ENCODE measurements around the gene PIK3AP1. TPM values are rescaled to one million over a fixed set of nuclear protein-coding genes. Genes with fewer than 3 reads are reported as not detected.
"Not testable (repeated sequence)": the region's sequence is repeated elsewhere in the genome, so short reads cannot be mapped to it uniquely, and the experiment has no call there.

PIK3AP1 gene
- 10 to 100 TPM in 1 of 8 experiments, 1 to 10 TPM in 4, under 1 TPM in 3; 0.23 to 11.8 (median 3.3) TPM for total RNA-seq

GRCh38 chr10:96720422-96721206, at the start of gene PIK3AP1:
TSS of gene PIK3AP1 (minus strand) at chr10:96720514. CDS start at chr10:96720394, 120 bp downstream.
- H3K27ac ChIP-seq = no peak within 1 kb of the TSS
- peak; percentile 77 to 91 (median 89) for ATAC-seq (replicated peaks in 6 of 8)
- peak within 1 kb of the TSS; percentile 32 to 60 (median 41) for H3K4me3 ChIP-seq
- H3K4me1 ChIP-seq (replicated peaks in 1 of 2) = peaks cover 0 to 3% of the 10 kb centered on the region in 2 donors
- in situ Hi-C loops (cut with MboI; ENCODE audit: low pct_unique_long_range_greater_than_20kb in 2 of 9, low sequenced_read_pairs in 9 of 9, unreplicated experiment in 9 of 9) = no loop called here
- WGBS, 10 experiments = 0 to 80% (median 47%) methylated on average over 1 to 6 of the region's 52 CpGs; no CpG with 5 or more reads in 4 of the 10 experiments

- in situ Hi-C loops (cut with MboI; ENCODE audit: low pct_unique_long_range_greater_than_20kb in 2 of 9, low sequenced_read_pairs in 9 of 9, unreplicated experiment in 9 of 9) = no loop called here
- Histone ChIP-seq H3K4me1 (replicated peaks in 1 of 2) (no peaks in the 10 kb centered on the region), H3K4me3 (no peak overlapping the region), H3K27ac (no peak overlapping the region)
- no peak for ATAC-seq (replicated peaks in 6 of 8)
- WGBS, 10 experiments = 70 to 100% (median 92%) methylated on average over 2 to 10 of the region's 11 CpGs; no CpG with 5 or more reads in 3 of the 10 experiments
These were observed 47.8 kb upstream of the PIK3AP1 start for GRCh38 chr10:96768136-96768535.

- WGBS, 10 experiments = 54 to 100% (median 94%) methylated on average over 1 to 2 of the region's 2 CpGs; no CpG with 5 or more reads in 2 of the 10 experiments
- no peak overlapping the region for H3K27ac ChIP-seq
- in situ Hi-C loops (cut with MboI; ENCODE audit: low pct_unique_long_range_greater_than_20kb in 2 of 9, low sequenced_read_pairs in 9 of 9, unreplicated experiment in 9 of 9) = no loop called here
- H3K4me3 ChIP-seq = no peak overlapping the region
- ATAC-seq (replicated peaks in 6 of 8) = no peak
- H3K4me1 ChIP-seq (replicated peaks in 1 of 2) = no peaks in the 10 kb centered on the region
These were observed 47.3 kb upstream of the PIK3AP1 start for GRCh38 chr10:96767611-96768010.

GRCh38 chr10:96765406-96766240, 45.3 kb upstream of the PIK3AP1 start:
- H3K4me3 ChIP-seq = no peak overlapping the region
- H3K27ac ChIP-seq = no peak overlapping the region
- in situ Hi-C loops (cut with MboI; ENCODE audit: low pct_unique_long_range_greater_than_20kb in 2 of 9, low sequenced_read_pairs in 9 of 9, unreplicated experiment in 9 of 9) = no loop called here
- 0 to 92% (median 67%) methylated on average over 2 to 5 of the region's 9 CpGs; no CpG with 5 or more reads in 1 of the 10 experiments for WGBS, 10 experiments
- ATAC-seq (replicated peaks in 6 of 8) = peak in 4 of 8 experiments; percentile 47 to 92 (median 80)
- no peaks in the 10 kb centered on the region for H3K4me1 ChIP-seq (replicated peaks in 1 of 2)

- H3K4me3 ChIP-seq = no peak overlapping the region
- H3K27ac ChIP-seq = no peak overlapping the region
- 36 to 90% (median 75%) methylated on average over 1 to 4 of the region's 4 CpGs; no CpG with 5 or more reads in 1 of the 10 experiments for WGBS, 10 experiments
- in situ Hi-C loops (cut with MboI; ENCODE audit: low pct_unique_long_range_greater_than_20kb in 2 of 9, low sequenced_read_pairs in 9 of 9, unreplicated experiment in 9 of 9) = no loop called here
- no peaks in the 10 kb centered on the region for H3K4me1 ChIP-seq (replicated peaks in 1 of 2)
- ATAC-seq (replicated peaks in 6 of 8) = peak in 1 of 8 experiments; percentile 30
These were observed 44.2 kb upstream of the PIK3AP1 start for GRCh38 chr10:96764425-96765060.

- 0 to 100% (median 29%) methylated on average over 1 of the region's 1 CpG; no CpG with 5 or more reads in 6 of the 10 experiments for WGBS, 10 experiments
- Histone ChIP-seq H3K4me3 (no peak overlapping the region), H3K4me1 (replicated peaks in 1 of 2) (no peaks in the 10 kb centered on the region), H3K27ac (no peak overlapping the region)
- ATAC-seq (replicated peaks in 6 of 8) = no peak
- in situ Hi-C loops (cut with MboI; ENCODE audit: low pct_unique_long_range_greater_than_20kb in 2 of 9, low sequenced_read_pairs in 9 of 9, unreplicated experiment in 9 of 9) = no loop called here
These were observed 38.1 kb upstream of the PIK3AP1 start for GRCh38 chr10:96758423-96758822.

- no peaks in the 10 kb centered on the region for H3K4me1 ChIP-seq (replicated peaks in 1 of 2)
- no peak for ATAC-seq (replicated peaks in 6 of 8)
- H3K4me3 ChIP-seq = no peak overlapping the region
- 62 to 100% (median 100%) methylated on average over 1 to 5 of the region's 5 CpGs; no CpG with 5 or more reads in 3 of the 10 experiments for WGBS, 10 experiments
- H3K27ac ChIP-seq = no peak overlapping the region
- in situ Hi-C loops (cut with MboI; ENCODE audit: low pct_unique_long_range_greater_than_20kb in 2 of 9, low sequenced_read_pairs in 9 of 9, unreplicated experiment in 9 of 9) = no loop called here
These were observed 36.0 kb upstream of the PIK3AP1 start for GRCh38 chr10:96756111-96756903.

- Histone ChIP-seq H3K4me3 (no peak overlapping the region), H3K4me1 (replicated peaks in 1 of 2) (no peaks in the 10 kb centered on the region), H3K27ac (no peak overlapping the region)
- WGBS, 10 experiments = 0 to 100% (median 54%) methylated on average over 1 of the region's 1 CpG; no CpG with 5 or more reads in 4 of the 10 experiments
- ATAC-seq (replicated peaks in 6 of 8) = no peak
- in situ Hi-C loops (cut with MboI; ENCODE audit: low pct_unique_long_range_greater_than_20kb in 2 of 9, low sequenced_read_pairs in 9 of 9, unreplicated experiment in 9 of 9) = no loop called here
These were observed 33.6 kb upstream of the PIK3AP1 start for GRCh38 chr10:96753956-96754355.

GRCh38 chr10:96752375-96752774, 32.1 kb upstream of the PIK3AP1 start:
- 64 to 100% (median 90%) methylated on average over 4 of the region's 4 CpGs; no CpG with 5 or more reads in 2 of the 10 experiments for WGBS, 10 experiments
- ATAC-seq (replicated peaks in 6 of 8) = peak in 1 of 8 experiments; percentile 32
- Histone ChIP-seq H3K4me1 (replicated peaks in 1 of 2) (no peaks in the 10 kb centered on the region), H3K27ac (no peak overlapping the region), H3K4me3 (no peak overlapping the region)
- in situ Hi-C loops (cut with MboI; ENCODE audit: low pct_unique_long_range_greater_than_20kb in 2 of 9, low sequenced_read_pairs in 9 of 9, unreplicated experiment in 9 of 9) = no loop called here

- H3K4me3 ChIP-seq; in situ Hi-C loops (cut with MboI; ENCODE audit: low pct_unique_long_range_greater_than_20kb in 2 of 9, low sequenced_read_pairs in 9 of 9, unreplicated experiment in 9 of 9); ATAC-seq (replicated peaks in 6 of 8): not testable (repeated sequence)
These were observed 30.0 kb upstream of the PIK3AP1 start for GRCh38 chr10:96750316-96750715.

GRCh38 chr10:96747734-96748550, 27.6 kb upstream of the PIK3AP1 start:
- no peak for ATAC-seq (replicated peaks in 6 of 8)
- H3K4me3 ChIP-seq = no peak overlapping the region
- no peak overlapping the region for H3K27ac ChIP-seq
- in situ Hi-C loops (cut with MboI; ENCODE audit: low pct_unique_long_range_greater_than_20kb in 2 of 9, low sequenced_read_pairs in 9 of 9, unreplicated experiment in 9 of 9) = loop anchor here in 1 of 9 experiments (25.0 kb wide), 1 partner anchor 111 kb away; no protein-coding TSS in a partner anchor
- H3K4me1 ChIP-seq (replicated peaks in 1 of 2) = no peaks in the 10 kb centered on the region
- WGBS, 10 experiments = 0 to 84% (median 49%) methylated on average over 1 to 7 of the region's 7 CpGs; no CpG with 5 or more reads in 1 of the 10 experiments

More at GRCh38 chr10:96750316-96750715, 30.0 kb upstream of the PIK3AP1 start:
- 80% methylated on average over 1 of the region's 24 CpGs; no CpG with 5 or more reads in 9 of the 10 experiments for WGBS, 10 experiments
- not testable (repeated sequence) for H3K27ac ChIP-seq; H3K4me1 ChIP-seq (replicated peaks in 1 of 2)
